HepG2 (cell line): ENCODE results near the gene TNFRSF18. TPM values are rescaled to one million over a fixed set of nuclear protein-coding genes. Genes with fewer than 3 reads are reported as not detected.

ENCODE experiments used
- ATAC-seq: fragments of 200-7000 bp; cut with Tn5 transposase; 3 replicates; pipeline ENCODE4 v1.9.1; 2020; ENCODE audit warnings: mild to moderate bottlenecking, moderate library complexity
- BruUV-seq: library from RNA; stranded (reverse); fragments of 400-500 nt; replicated peaks from 2 replicates; lab custom pipeline; 2021; lab: Mats Ljungman, UMichigan
- CTCF ChIA-PET: fragments of 300-600 bp; formaldehyde crosslinking; extraction: SDS; loops from one replicate; lab custom pipeline; 2021; ENCODE audit warnings: low total read pairs, inconsistent platforms, low intra/inter-chr PET ratio; lab: Yijun Ruan, JAX
- POLR2A ChIA-PET: fragments of 350-600 bp; sonication (Branson Sonifier 250); formaldehyde crosslinking; loops from one replicate; lab custom pipeline; 2020; ENCODE audit warnings: antibody characterized with exemption, inconsistent platforms; lab: Yijun Ruan, JAX
- DNase-seq: peaks from one replicate; pipeline ENCODE4 v3.0.0-alpha.2; 2015; ENCODE audit warnings: low spot score
- FAIRE-seq: peaks from 3 replicates; lab custom pipeline; 2011; peaks lifted over from hg19 to GRCh38; lab: Jason Lieb, UNC
- H2AFZ ChIP-seq: one replicate; pipeline ENCODE4 v1.6.1; 2011; ENCODE audit warnings: low read length, inconsistent platforms
- H3K27ac ChIP-seq: fragments of 300-600 bp; 3 replicates; pipeline ENCODE4 v1.8.0; 2011; ENCODE audit warnings: mixed run types, mild to moderate bottlenecking, mixed read lengths, low read length, inconsistent platforms; ENCODE audit not compliant: insufficient read depth; ENCODE audit errors: extremely low read length
- H3K27me3 ChIP-seq, 2 experiments: fragments of 200-600 bp in 1 of 2; 2 replicates in 1 of 2; 3 replicates in 1 of 2; pipeline versions ENCODE4 v1.6.0 to v1.8.0; 2011; ENCODE audit warnings: low read length in 2 of 2, mild to moderate bottlenecking in 2 of 2, moderate library complexity in 2 of 2, inconsistent platforms in 1 of 2; ENCODE audit not compliant: insufficient read depth in 2 of 2, control insufficient read depth in 1 of 2
- H3K36me3 ChIP-seq, 2 experiments: fragments of 200-600 bp in 1 of 2; replicated peaks in 1 of 2; 2 replicates in 1 of 2; 3 replicates in 1 of 2; pipeline versions ENCODE4 v1.5.1 to v1.8.0; 2011; ENCODE audit warnings: low read length in 2 of 2, inconsistent platforms in 1 of 2; ENCODE audit not compliant: insufficient read depth in 2 of 2, control insufficient read depth in 1 of 2
- H3K4me1 ChIP-seq: 2 replicates; pipeline ENCODE4 v1.5.1; 2012; ENCODE audit warnings: low read length, inconsistent platforms; ENCODE audit not compliant: insufficient read depth
- H3K4me2 ChIP-seq: 2 replicates; pipeline ENCODE4 v1.6.0; 2011; ENCODE audit warnings: low read depth, low read length, inconsistent platforms
- H3K4me3 ChIP-seq, 3 experiments: fragments of 200-600 bp in 1 of 3; sonication (generic), shearing (Covaris generic) in 1 of 3; replicated peaks in 1 of 3; 2 replicates each; pipeline ENCODE4 v1.5.1; 2011 to 2016; ENCODE audit warnings: low read length in 3 of 3, inconsistent platforms in 2 of 3, low read depth in 2 of 3, mild to moderate bottlenecking in 2 of 3, control low read depth in 1 of 3, mixed read lengths in 1 of 3; ENCODE audit not compliant: insufficient read depth in 1 of 3
- H3K79me2 ChIP-seq: one replicate; pipeline ENCODE4 v1.6.1; 2011; ENCODE audit warnings: low read length, inconsistent platforms; ENCODE audit not compliant: insufficient read depth
- H3K9ac ChIP-seq: 2 replicates; pipeline ENCODE4 v1.6.0; 2011; ENCODE audit warnings: mild to moderate bottlenecking, low read depth, low read length, inconsistent platforms; ENCODE audit not compliant: insufficient read depth
- H3K9me3 ChIP-seq: 2 replicates; pipeline ENCODE4 v1.5.1; 2012; ENCODE audit warnings: mild to moderate bottlenecking, low read length
- H4K20me1 ChIP-seq: 2 replicates; pipeline ENCODE4 v1.6.0; 2011; ENCODE audit warnings: inconsistent platforms, mild to moderate bottlenecking, low read length, moderate library complexity; ENCODE audit not compliant: insufficient read depth
- BRCA1 ChIP-seq: sonication (generic); formaldehyde crosslinking; IDR thresholded peaks from 2 replicates; pipeline ENCODE4 v1.4.0; 2020; ENCODE audit warnings: missing genetic modification reagents
- FOXC1 ChIP-seq: sonication (generic); formaldehyde crosslinking; IDR thresholded peaks from 2 replicates; pipeline ENCODE4 v1.8.0; 2022; ENCODE audit warnings: mild to moderate bottlenecking, missing genetic modification reagents, borderline replicate concordance
- KLF9 ChIP-seq: IDR thresholded peaks from 2 replicates; pipeline ENCODE4 v1.6.1; 2016; ENCODE audit warnings: low read depth
- NR1H2 ChIP-seq: sonication (generic); formaldehyde crosslinking; IDR thresholded peaks from 2 replicates; pipeline ENCODE4 v1.8.1; 2022; ENCODE audit warnings: low read depth, missing genetic modification reagents, borderline replicate concordance
- TFDP1 ChIP-seq: IDR thresholded peaks from 2 replicates; pipeline ENCODE4 v1.6.1; 2016; ENCODE audit warnings: missing compliant biosample characterization, missing genetic modification reagents, borderline replicate concordance
- ZBTB2 ChIP-seq: sonication (generic); formaldehyde crosslinking; IDR thresholded peaks from 2 replicates; pipeline ENCODE4 v1.8.0; 2022; ENCODE audit warnings: low read depth, missing genetic modification reagents
- ZNF207 ChIP-seq: fragments of 450-650 bp; IDR thresholded peaks from 2 replicates; pipeline ENCODE4 v1.6.1; 2016; ENCODE audit warnings: antibody characterized with exemption, borderline replicate concordance
- ZNF850 ChIP-seq: sonication (generic); formaldehyde crosslinking; conservative IDR thresholded peaks from 2 replicates; pipeline ENCODE4 v1.9.0; 2021; ENCODE audit warnings: mild to moderate bottlenecking, missing genetic modification reagents
- WGBS: methylation state at CpG from one replicate; pipeline ENCODE4 v1.1.6; 2017; ENCODE audit warnings: low lambda C conversion rate; 5-methylcytosine and 5-hydroxymethylcytosine counted together
- in situ Hi-C: cut with HindIII; loops from 2 replicates; pipeline ENCODE4 v1.10.0; 2017; ENCODE audit warnings: low pct_unique_long_range_greater_than_20kb; ENCODE audit not compliant: extremely low pct_ligation_motif_present
- intact Hi-C: fragments of 100-400 bp; cut with micrococcal nuclease; formaldehyde crosslinking; loops from one replicate; pipeline ENCODE4 v1.10.0; 2022; ENCODE audit not compliant: unreplicated experiment
- polyA plus RNA-seq, 8 experiments: library from polyadenylated mRNA; depleted of rRNA in 3 of 8; stranded (reverse) in 7 of 8; unstranded in 1 of 8; fragments of >200 nt; fragmentation: Illumina TruSeq in 4 of 8; extraction: Trizol in 4 of 8; gene quantifications; 2 replicates each; pipeline versions ENCODE4 v1.2.1 to v1.2.3, GENCODE V29; 2011 to 2016; ENCODE audit warnings: low read depth in 4 of 8, missing spikeins in 1 of 8, mixed read lengths in 1 of 8; ENCODE audit not compliant: insufficient read depth in 1 of 8
- total RNA-seq, 5 experiments: library from RNA; depleted of rRNA; stranded (reverse); fragments of >200 nt; fragmentation: Illumina TruSeq; extraction: Trizol; gene quantifications; 2 replicates each; pipeline ENCODE4 v1.2.3, GENCODE V29; 2016; ENCODE audit warnings: low read depth in 1 of 5
- TF ChIP-seq, protein P1 (sequence below): sonication (generic); formaldehyde crosslinking; IDR thresholded peaks from 2 replicates; pipeline ENCODE4 v1.4.0; 2020; ENCODE audit warnings: mild to moderate bottlenecking, missing genetic modification reagents

TNFRSF18 gene
- total and polyA plus RNA-seq, 2 of the 13 experiments (the other 11 are each of a cell fraction or from before 2014, with no cell fraction given): not detected

DNA sequence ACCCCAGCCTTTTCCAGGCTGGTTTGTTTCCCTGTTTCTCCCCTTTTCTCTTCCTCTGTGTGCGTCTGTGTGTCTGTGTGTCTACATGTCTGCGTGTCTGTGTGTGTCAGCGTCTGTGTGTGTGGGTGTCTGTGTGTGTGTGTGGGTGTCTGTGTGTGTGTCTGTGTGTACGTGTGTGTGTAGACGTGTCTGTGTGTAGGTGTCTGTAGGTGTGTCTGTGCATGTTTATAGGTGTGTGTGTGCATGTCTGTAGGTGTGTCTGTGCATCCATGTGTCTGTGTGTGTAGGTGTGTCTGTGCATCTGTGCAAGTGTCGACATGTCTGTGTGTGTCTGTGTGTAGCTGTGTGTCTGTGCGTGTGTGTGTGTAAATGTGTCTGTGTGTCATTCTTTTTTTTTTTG is 29.5 kb downstream of the TNFRSF18 start:
- Histone ChIP-seq H3K27me3 (peaks cover 35 to 88% of the 10 kb centered on the region in 2 experiments), H2AFZ (no peak overlapping the region), H3K4me3 (no peak overlapping the region), H3K9ac (no peak overlapping the region), H3K9me3 (no peaks in the 10 kb centered on the region), H3K4me2 (no peak overlapping the region), H3K27ac (no peak overlapping the region), H4K20me1 (no peaks in the 10 kb centered on the region), H3K36me3 (no peaks in the 10 kb centered on the region), H3K79me2 (no peaks in the 10 kb centered on the region), H3K4me1 (peaks cover 26% of the 10 kb centered on the region)
- ChIA-PET CTCF (no interaction called here), POLR2A (no interaction called here)
- ATAC-seq (no peak), FAIRE-seq (no peak), DNase-seq (no peak)
- in situ Hi-C loops: no loop called here
- no TSS peak for BruUV-seq
- TF ChIP-seq ZNF207 (no peak), FOXC1 (no peak), ZNF850 (no peak), ZBTB2 (CRISPR knock-in tag) (no peak), BRCA1 (CRISPR knock-in tag) (no peak), KLF9 (no peak), NR1H2 (CRISPR knock-in tag) (no peak), TFDP1 (no peak)
- TF ChIP-seq, protein P1, sequence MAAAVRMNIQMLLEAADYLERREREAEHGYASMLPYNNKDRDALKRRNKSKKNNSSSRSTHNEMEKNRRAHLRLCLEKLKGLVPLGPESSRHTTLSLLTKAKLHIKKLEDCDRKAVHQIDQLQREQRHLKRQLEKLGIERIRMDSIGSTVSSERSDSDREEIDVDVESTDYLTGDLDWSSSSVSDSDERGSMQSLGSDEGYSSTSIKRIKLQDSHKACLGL: no peak
- WGBS: 15% methylated on average over 7 of the region's 7 CpGs
- intact Hi-C loops: loop anchor here (10.0 kb wide), 1 partner anchor 58 kb away; the partner anchor contains the start of genes B3GALT6 and SDF4
